SU-DHL-6 (cell line): ENCODE data around the gene KIAA0825.

Experiments
- H2AFZ ChIP-seq: fragments of 200-600 bp; sonication (generic); 2 replicates; pipeline ENCODE4 v1.6.1; 2014; ENCODE audit warnings: low read depth, mild to moderate bottlenecking, moderate library complexity, mixed read lengths, antibody characterized with exemption, low read length; ENCODE audit not compliant: severe bottlenecking
- H3F3A ChIP-seq: fragments of 200-600 bp; shearing (Covaris generic); 2 replicates; pipeline ENCODE4 v1.6.0; 2016; ENCODE audit warnings: antibody characterized with exemption, mild to moderate bottlenecking; ENCODE audit not compliant: insufficient read depth
- H3K27ac ChIP-seq: fragments of 200-600 bp; sonication (generic); 2 replicates; pipeline ENCODE4 v1.5.1; 2016; ENCODE audit warnings: low read depth, mild to moderate bottlenecking, low read length, moderate library complexity, mixed read lengths
- H3K27me3 ChIP-seq: fragments of 200-600 bp; sonication (generic), shearing (Covaris generic); 2 replicates; pipeline ENCODE4 v1.6.0; 2014; ENCODE audit warnings: mild to moderate bottlenecking, low read length
- H3K36me3 ChIP-seq: fragments of 200-600 bp; sonication (generic); 2 replicates; pipeline ENCODE4 v1.6.1; 2014; ENCODE audit warnings: mild to moderate bottlenecking, low read length, mixed read lengths
- H3K4me2 ChIP-seq: fragments of 300-600, 200-600 bp; shearing (Covaris generic), sonication (generic); 2 replicates; pipeline ENCODE4 v1.6.0; 2014; ENCODE audit warnings: low read length, low read depth, mild to moderate bottlenecking; ENCODE audit not compliant: poor library complexity, severe bottlenecking
- H3K4me3 ChIP-seq: fragments of 200-600 bp; sonication (generic); 2 replicates; pipeline ENCODE4 v1.5.1; 2014; ENCODE audit warnings: antibody characterized with exemption, low read length, mild to moderate bottlenecking, mixed read lengths; ENCODE audit not compliant: insufficient read depth, poor library complexity, severe bottlenecking
- H3K79me2 ChIP-seq: fragments of 200-600 bp; sonication (generic); 2 replicates; pipeline ENCODE4 v1.6.1; 2014; ENCODE audit warnings: mild to moderate bottlenecking, low read length, moderate library complexity; ENCODE audit not compliant: insufficient read depth
- H3K9ac ChIP-seq: fragments of 200-600 bp; sonication (generic); 2 replicates; pipeline ENCODE4 v1.7.0; 2014; ENCODE audit warnings: mild to moderate bottlenecking, low read length
- H3K9me2 ChIP-seq: fragments of 200-600 bp; sonication (generic); replicated peaks from 2 replicates; pipeline ENCODE4 v1.6.1; 2014; ENCODE audit warnings: low read length; ENCODE audit not compliant: insufficient read depth
- H3K9me3 ChIP-seq: fragments of 200-600 bp; sonication (generic); 2 replicates; pipeline ENCODE4 v1.6.1; 2014; ENCODE audit warnings: low read length, mixed read lengths; ENCODE audit not compliant: insufficient read depth
- H4K20me1 ChIP-seq: fragments of 200-600 bp; sonication (generic); 2 replicates; pipeline ENCODE4 v1.6.1; 2014; ENCODE audit warnings: low read depth, mild to moderate bottlenecking, antibody characterized with exemption, low read length, moderate library complexity, mixed read lengths
- CTCF ChIP-seq: fragments of 200-600 bp; sonication (generic); IDR thresholded peaks from one replicate; pipeline ENCODE4 v1.5.1; 2017; ENCODE audit warnings: antibody characterized with exemption, mild to moderate bottlenecking, low read length, moderate library complexity; ENCODE audit not compliant: insufficient read depth, poor library complexity, severe bottlenecking
- EZH2phosphoT487 ChIP-seq: fragments of 200-600 bp; sonication (generic), shearing (Covaris generic); conservative IDR thresholded peaks from 2 replicates; pipeline ENCODE4 v1.6.1; 2018; ENCODE audit warnings: mild to moderate bottlenecking, antibody characterized with exemption, low read length, moderate library complexity, mixed read lengths

The KIAA0825 gene

GRCh38 chr5:94197970-94198369, 420.4 kb downstream of the KIAA0825 start:
- Histone ChIP-seq H3K27me3 (no peaks in the 10 kb centered on the region), H3F3A (no peaks in the 10 kb centered on the region), H3K4me2 (no peak overlapping the region), H3K79me2 (no peaks in the 10 kb centered on the region), H3K9me3 (no peaks in the 10 kb centered on the region), H3K9me2 (no peaks in the 10 kb centered on the region), H4K20me1 (no peaks in the 10 kb centered on the region), H3K27ac (no peak overlapping the region), H3K36me3 (no peaks in the 10 kb centered on the region), H3K9ac (no peak overlapping the region), H3K4me3 (no peak overlapping the region), H2AFZ (no peak overlapping the region)
- TF ChIP-seq CTCF (no peak), EZH2phosphoT487 (no peak)

- Histone ChIP-seq H3K9me2 (no peaks in the 10 kb centered on the region), H3K27ac (no peak overlapping the region), H3K4me2 (no peak overlapping the region), H3F3A (no peaks in the 10 kb centered on the region), H2AFZ (no peak overlapping the region), H3K4me3 (no peak overlapping the region), H3K27me3 (no peaks in the 10 kb centered on the region), H3K9me3 (no peaks in the 10 kb centered on the region), H3K9ac (no peak overlapping the region), H3K36me3 (no peaks in the 10 kb centered on the region), H3K79me2 (no peaks in the 10 kb centered on the region), H4K20me1 (no peaks in the 10 kb centered on the region)
- TF ChIP-seq CTCF (no peak), EZH2phosphoT487 (no peak)
These were observed 421.5 kb downstream of the KIAA0825 start for GRCh38 chr5:94196953-94197352.

GRCh38 chr5:94192658-94193391, 425.6 kb downstream of the KIAA0825 start:
- Histone ChIP-seq H4K20me1 (no peaks in the 10 kb centered on the region), H3K27me3 (no peaks in the 10 kb centered on the region), H3K4me3 (no peak overlapping the region), H3K9me3 (no peaks in the 10 kb centered on the region), H3K27ac (no peak overlapping the region), H3K36me3 (no peaks in the 10 kb centered on the region), H3K9ac (no peak overlapping the region), H3K9me2 (no peaks in the 10 kb centered on the region), H3K79me2 (no peaks in the 10 kb centered on the region), H2AFZ (no peak overlapping the region), H3F3A (no peaks in the 10 kb centered on the region), H3K4me2 (no peak overlapping the region)
- TF ChIP-seq EZH2phosphoT487 (no peak), CTCF (no peak)
